GM18867 (cell line): ENCODE data around the gene MBTPS1.

Source experiments
- ATAC-seq: cut with Tn5 transposase; IDR thresholded peaks from one replicate; pipeline ENCODE4 v1.9.1; 2021; ENCODE audit warnings: mild to moderate bottlenecking, moderate library complexity; ENCODE audit not compliant: unreplicated experiment

MBTPS1 gene

DNA sequence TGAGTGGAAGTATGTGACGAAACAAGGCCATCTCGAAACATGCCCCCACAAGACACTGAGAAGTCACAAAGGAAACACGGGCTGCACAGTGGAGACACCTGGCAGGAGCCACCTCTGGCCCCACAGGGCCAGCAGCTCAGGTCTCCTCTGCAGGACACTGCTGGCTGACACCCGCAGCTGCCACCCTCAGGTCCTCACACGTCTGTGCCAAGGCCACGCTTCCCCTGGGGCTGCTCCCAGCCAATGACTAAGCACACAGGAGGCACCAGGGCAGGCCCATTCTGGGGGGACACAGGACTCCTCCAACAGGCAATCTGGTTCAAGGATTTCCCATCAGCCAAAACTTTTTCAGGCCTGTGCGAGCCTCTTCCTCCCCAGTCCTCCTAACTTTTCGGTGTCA, 36.4 kb downstream of the MBTPS1 start:
- no peak for ATAC-seq

DNA sequence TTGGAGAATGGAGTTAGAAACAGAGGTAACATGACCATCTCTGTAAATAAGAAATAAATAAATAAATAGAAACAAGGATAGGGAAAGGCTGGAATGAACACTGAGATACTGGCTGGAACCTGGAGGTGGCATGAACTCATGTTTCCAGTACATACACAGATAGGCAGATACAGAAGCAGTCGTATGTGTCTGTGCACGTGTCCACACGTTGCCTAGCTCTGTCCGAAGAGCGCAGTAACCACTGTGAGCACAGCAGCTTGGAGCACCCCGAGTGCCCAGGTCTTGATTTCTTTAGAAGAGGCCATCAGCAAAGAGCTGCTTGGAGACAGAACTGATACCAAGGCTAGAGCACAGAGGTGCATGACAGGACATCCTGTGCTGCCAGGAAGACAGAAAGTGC, 37.1 kb downstream of the MBTPS1 start:
- no peak for ATAC-seq

DNA sequence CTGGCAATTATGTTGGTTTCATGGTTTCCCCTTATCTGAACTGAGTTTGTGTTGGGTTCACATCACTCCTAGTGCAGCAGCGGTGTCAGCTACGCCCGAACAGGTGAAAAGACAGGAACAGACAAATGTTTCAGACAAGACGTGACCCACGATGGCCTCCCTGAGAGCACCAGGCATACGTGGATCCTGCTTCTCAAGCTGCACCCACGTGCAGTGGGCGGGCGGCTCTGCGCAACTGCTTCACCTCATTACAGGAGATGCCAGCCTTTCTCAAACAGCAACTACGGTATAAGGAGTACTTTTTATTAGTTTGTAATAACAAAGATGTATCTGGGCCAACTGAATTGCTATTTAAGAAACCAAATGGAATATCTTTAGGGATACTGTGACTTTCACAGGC, 41.4 kb downstream of the MBTPS1 start:
- no peak for ATAC-seq

DNA sequence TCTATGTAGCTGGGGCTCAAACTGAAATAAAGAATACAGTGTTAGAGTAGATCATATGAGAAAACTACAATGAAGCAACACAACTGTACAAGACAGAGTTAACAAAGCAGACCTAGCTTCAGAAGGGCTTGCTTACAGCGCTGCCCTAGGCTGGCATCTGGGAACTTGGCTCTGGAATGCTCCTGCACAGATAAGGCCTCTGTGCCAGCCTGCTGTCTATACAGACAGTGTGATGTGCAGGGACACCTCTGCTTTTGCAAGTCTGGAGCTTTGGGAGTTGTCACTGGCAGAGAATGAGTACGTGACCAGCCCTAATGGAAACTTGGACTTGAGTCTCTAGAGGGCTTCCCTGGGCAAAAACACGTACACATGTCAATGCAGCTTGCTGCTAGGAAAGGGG, 42.0 kb downstream of the MBTPS1 start:
- no peak for ATAC-seq

DNA sequence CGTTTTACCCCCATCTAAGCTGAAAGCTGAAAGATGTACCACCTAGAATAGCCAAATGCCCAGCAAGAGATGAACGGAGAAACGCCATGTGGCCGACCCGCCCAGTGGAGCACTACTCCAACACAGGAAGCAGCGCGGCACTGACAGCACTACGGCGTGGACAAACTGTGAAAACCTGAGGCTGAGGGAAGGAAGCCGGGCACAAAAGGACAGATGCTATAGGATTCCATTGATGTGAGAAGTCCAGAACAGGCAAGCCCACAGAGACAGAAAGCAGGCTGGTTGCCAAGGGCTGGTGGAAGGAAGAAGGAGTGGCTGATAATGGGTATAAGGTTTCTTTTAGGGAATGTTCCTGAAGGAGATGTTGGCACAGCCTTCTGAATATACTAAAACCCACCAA, 44.7 kb downstream of the MBTPS1 start:
- ATAC-seq, result no peak

DNA sequence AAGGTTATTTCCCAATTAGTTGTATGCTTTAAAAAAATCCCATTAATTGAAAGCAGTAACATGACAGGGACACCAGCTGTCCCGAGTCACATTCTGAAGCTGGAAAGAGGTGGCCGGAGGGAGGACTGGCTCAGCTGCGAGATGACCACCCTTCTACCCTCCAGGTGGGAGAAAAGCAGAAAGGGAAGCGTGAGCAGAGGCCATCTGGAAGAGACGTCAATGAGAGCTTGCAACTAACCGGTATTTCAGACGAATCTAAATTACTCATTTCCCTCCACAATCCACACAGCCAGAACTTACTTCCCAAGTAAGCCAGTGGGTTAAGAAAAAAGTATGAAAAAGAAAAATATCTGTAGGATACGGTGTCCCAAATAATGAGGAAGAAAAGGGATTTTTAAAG, 45.6 kb downstream of the MBTPS1 start:
- no peak for ATAC-seq

DNA sequence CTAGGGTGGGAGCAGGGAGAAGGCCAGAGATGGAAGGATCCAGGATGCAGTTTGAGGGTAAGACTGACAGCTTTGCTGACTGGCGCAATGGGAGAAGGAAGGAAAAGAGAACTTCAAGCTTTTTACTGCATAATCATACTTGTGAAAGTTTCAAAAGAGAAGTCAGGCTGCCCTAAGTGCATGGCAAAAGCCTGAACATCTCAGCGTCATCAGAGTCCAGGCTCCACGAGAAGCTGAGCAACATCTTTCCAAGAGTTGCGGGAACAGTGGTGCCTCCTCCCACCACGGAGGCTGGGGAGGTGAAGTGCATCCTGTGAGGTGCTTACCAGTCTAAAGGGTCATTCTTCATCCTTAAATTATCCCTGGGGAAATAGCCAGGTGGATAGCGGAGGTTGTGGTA, 47.2 kb downstream of the MBTPS1 start:
- ATAC-seq, result no peak

DNA sequence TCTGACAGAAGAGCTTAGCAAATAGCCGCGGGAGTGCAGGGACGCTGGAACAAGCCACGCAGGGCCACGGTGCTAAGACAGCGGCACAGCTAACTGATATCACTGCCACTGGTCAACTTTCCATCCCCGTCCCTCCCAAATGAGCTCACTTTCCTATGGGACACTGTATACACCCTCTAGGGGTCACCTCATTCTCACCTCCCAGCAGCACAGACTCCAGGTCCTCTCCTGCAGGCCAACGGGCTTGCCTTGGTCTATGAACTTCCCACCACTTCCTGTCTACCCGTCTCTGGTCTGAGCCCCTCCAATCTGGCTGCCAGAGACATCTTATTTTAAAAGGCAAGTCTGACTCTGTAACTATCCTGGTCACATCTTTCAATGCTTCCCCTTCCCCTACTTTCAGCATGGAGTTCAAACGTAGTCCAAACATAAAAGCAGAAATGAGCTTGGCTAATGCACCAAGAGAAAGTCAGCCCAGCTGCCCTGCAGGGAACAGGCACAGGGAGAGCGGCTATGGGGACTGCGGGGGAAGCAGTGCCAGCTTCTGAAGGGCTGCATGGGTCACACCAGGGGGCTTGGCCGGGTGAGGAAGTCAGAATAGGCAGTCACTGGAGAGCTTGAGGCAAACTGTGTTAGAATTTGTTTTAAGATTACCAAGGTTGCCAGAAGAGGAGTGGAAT, 47.8 kb downstream of the MBTPS1 start:
- ATAC-seq, result no peak

DNA sequence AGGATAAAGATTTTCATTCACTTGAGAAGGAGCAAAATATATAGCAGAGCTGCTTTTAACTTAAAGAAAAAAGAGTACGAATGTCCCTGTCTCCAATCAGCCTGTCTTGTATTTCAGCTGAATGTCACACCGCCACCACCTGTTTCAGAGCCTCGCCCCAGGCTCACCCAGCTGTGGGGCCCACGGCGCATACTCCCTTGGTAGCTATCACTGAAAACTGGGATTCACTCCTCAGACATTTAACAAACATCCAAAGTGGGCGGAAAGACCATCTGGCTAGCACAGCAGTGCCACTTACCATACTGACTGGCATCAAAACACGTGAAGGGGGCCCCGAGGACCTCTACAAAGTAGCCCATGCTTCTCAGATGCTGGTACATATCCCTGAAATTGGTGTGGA, 48.7 kb downstream of the MBTPS1 start:
- no peak for ATAC-seq

DNA sequence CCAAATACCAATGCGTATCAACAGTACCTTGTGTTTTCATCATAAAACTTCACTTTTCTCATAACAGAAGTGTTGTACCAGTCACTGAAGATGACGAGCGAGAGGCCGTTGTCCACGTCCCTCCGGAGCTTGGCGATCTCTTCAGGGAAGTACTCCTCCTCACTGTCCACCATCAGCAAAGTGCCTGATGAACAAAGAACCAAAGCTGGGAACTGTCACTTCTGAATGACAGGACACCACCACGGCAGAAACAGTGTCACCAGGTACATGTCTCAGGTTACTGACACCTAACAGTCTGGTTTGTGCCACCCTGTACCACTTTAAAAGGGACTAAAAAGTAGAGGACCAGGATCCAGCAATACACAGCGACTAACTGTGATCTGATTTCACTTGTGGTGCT, 49.1 kb downstream of the MBTPS1 start:
- ATAC-seq, result no peak

DNA sequence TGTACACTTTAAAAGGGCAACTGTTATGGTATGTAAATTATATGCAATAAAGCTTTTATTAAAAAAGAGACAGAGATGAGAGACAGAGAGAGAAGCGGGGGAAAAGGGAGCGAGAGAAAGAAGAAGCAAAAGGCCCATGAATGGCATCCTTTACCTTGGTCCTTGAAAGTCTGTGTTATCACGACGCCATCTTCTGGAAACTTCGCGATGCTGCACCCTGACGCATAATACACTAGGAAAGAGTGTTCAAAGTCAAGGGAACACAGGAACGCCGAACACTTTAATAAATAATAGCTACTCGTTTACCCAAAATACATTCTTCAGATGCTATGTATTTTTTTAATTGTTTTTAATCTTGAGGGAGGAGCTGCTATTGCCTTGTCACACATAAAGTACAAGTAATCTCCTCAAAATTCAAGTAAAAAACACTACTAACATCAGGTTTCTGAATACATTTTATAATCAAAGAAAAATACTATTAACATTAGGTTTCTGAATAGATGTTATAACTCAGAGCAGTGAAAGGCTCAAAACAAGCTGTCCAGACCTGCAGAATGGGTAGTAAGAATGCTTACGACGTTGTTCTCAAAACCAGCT, 51.1 kb downstream of the MBTPS1 start:
- no peak for ATAC-seq

DNA sequence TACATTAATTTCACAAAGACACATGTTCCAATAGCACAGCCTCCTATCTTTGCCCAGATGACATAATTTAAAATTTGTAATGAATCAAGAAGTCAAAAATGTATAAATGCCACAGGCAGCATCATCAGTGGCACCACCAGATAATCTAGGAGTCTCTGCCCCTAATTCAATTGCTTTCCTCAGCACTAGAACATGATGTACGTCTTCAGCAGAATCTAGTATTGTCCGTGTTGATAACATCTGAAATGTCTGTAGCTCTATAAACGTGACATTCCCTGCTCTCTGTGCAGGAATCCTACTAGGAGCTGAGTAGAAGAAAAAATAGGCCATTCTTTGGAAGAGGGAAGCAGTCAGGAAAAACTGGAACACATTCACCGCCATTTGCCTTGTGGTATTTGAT, 52.8 kb downstream of the MBTPS1 start:
- ATAC-seq, result no peak

DNA sequence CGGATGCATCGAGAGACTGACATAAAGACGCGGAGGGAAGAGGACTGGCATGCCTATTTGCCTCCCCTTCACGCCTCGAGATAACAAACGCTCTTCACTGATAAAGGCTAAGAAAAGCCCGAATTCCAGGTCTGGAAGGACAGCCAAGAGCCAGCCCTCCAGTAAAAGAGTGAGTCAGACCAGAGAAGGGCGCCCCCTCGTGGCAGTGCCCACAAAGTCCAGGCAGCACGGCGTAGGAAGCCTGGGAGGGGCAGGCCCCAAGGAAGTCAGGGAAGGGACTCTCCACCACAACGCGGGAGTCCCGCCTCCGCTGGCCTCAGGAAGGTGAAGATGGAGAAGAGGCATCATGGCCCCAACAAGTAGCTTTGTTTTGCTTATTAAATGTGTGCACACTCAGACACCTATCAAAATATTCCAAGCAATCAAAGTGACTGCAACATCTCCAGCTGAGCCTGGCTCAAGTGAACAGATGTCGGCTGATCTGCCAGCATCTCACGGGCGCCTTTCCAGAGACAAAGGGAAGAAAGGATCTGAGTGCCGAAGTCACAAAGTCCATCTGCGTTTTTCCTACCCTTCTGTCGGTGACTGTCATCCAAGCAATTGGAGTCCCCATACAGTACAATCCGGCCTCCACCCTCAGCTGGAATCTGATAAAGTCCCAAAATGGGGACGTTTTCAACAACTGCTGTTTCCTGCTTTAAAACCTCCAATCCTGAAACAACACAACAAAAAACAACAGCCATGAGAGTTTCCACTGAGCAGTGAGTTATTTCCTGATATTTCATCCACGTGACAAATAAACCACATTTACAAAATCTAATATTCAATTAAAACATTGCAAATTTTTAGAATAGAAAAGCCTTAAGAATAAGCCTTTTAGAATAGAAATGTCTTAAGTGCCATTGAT, 53.8 kb downstream of the MBTPS1 start:
- no peak for ATAC-seq

DNA sequence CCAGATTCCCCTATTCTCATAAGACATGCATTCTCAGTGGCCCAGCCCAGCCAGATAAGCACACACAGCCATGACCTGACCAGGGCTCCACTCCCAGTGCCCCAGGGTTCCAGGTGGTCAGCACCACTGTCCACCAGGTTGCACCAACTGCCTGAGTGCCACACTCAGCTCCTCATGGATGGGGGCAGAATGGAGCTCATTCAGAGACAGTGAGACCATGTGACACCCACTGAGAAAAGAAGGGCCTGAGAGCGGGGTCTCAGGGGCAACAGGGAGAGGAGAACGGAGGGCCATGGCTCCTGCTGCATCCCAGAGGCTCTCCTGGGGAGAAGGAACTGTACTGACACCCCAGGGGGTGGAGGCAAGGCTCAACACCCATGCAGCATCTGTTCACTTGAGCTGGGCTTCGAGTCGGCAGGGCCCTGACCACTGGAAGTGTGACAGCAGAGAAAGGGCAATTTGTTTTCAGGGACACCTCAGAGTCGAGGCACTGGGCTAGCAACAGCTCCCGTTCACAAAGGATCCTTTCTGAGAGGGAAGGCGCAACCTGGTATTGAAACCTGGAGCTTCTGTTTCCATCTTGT, 55.4 kb downstream of the MBTPS1 start:
- no peak for ATAC-seq

DNA sequence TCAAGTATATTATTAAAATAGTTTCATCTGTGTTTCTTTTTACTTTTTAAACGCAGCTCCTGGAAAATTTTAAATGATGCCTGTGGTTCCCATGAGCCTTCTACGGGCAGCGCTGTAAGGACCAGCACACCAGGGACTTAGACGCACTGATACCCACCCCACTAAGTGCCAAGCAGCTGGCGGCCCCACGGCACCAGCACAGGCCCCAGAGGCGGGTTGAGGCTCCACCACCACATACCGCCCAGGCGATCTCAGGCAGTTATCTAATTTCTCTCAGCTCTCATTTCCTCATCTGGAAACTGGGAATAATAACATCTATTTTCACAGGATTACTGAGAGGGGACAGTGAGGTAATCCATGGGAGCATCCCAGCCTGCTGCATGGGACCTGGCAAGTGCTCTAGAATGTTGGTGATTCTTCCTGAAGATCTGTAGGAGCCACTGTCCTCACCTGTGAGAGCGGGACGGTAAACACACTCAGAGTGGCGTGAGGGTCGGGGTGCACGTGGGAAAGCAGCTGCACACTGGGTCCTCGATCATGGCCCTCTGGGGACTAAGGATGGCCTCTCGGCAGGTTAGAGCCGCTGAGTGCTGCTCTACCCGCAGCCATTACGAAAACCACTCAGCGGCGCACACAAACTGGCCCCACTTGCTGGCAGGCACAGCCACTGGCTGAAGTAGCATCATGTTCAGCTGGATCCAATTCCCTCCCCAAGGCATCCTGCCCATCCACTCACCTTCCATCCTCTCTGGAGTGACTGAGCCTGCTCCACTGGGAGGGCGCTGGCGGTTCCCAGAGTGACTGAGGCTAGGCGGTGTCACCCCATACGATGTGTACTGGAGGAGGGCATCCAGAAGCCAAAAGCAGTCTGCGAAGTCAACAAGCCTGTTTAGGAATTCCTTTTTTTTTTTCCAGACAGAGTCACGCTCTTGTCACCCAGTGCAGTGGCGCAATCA, 56.5 kb downstream of the MBTPS1 start:
- ATAC-seq, result no peak

DNA sequence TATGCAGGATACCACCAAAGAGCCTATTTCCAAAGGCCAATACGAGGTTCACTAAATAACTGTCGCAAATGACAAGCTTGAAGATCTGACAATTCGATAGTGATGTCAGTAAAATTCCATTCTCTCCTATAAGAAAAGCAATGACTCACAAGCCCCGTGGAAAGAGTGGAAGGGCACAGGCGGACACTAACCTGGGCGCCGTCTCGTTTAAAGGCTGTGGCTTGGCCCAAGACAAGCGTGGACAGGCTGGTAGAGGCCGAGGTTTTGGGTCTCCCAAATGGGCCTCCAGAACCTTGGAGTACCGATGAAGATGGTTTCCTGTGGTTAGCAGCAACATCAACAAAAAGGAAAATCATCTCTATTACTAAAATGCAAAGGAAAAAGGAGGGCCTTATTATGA, 57.6 kb downstream of the MBTPS1 start:
- ATAC-seq, result no peak

DNA sequence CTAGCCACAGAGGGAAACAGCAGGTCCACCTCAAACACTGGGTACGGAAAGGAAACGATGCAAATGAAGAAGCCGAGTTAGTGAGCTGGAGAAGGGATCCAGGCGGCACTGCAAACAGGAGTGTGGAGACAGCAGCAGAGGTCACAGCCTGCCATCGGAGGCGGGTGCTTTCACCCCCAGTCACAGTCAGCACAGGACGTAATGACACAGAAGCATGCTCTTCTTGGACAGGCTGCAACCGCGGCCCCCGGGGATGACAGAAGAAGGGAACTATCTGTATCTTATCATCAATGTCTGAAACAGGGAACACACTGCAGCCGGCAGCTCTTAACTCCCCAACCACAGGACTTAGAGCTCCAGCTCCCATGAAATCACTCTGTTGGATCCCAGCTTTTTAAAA, 58.1 kb downstream of the MBTPS1 start:
- ATAC-seq, result no peak

DNA sequence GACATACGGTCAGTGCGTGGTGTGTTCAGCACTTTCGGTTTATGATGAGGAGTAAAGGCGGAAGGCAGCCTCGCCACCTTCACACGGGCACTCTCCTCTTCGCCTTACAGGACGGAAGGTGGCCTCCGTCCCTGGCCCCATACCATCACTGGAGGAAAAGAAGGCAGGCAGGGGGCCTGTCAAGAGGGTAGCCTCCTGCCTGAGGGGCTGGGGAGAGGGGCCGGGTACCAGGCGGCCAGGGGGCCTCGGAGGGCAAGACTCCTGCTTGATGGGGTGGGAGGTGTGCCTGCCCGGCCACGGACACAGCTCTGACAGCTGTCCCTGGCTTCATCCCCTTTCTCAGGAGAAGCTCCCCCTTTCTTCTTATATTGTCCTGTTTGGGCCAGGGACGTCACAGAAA, 58.5 kb downstream of the MBTPS1 start:
- no peak for ATAC-seq

DNA sequence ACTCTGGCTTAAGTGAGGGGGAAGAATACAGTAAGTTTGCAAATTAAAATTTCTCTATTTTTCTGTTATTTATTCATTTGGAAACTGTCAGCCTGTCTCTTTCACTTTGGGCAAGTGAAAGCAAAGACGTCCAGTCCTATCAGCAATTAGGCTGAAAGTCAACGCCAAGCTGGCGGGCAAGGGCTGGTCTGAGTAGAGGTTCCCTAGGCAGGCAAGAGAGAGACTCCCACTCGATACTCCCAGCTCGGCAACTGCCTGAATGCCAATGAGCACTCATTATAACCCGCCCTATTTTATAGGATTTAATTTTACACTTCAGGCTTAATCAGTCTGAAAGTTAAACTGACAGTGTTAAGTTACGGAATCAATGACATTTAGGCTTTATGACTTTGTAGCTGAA, 59.8 kb downstream of the MBTPS1 start:
- ATAC-seq, result no peak

DNA sequence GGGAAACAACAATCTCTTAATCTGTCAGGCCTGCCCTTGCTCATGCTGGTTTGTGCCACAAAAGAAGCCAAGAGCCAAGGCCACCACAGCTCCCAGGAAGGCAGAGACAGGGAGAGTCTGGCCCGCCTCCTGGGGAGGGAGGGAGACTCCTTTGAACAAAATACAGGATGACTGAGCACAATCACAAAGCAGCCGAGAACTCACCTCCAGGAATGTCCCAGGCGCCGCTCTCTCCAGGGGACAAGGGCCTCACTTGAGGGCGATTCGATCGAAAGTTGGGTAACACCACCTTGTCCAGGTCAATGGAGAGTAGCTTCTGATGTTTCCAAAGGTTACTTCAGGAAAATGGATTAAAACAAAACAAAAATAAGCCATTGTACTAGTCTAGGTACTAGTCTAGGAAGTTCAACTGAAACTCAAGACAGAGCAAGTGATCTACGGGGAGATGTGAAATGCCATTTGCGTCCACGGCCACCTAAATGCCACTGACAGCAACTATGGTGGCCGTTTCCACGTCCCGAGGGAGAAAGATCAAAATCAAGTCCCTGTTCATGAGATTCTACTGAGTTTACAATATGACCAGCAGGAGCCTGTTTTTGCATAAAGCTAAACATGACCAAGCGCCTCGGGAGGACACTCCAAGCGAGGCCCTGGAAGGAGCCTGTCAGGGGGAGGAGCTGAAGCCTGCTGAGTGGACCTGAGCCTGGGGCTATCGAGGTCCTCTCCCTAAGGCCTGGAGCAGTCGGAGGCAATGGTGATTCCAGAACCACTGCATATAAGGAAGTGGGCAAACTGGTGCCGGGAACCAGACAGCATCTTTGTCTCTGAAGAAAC, 60.7 kb downstream of the MBTPS1 start:
- ATAC-seq, result no peak
